DND-41 (cell line): ENCODE data around the gene PIGQ.

Source experiments
- EZH2 ChIP-seq: IDR thresholded peaks from 3 replicates; pipeline ENCODE4 v1.6.1; 2012; ENCODE audit warnings: borderline replicate concordance, low read depth, mild to moderate bottlenecking, moderate library complexity, low read length, inconsistent platforms; ENCODE audit not compliant: severe bottlenecking
- TF ChIP-seq, protein P1 (sequence below): IDR thresholded peaks from 2 replicates; pipeline ENCODE4 v1.5.1; 2012; ENCODE audit warnings: borderline replicate concordance, low read length, moderate library complexity, mild to moderate bottlenecking; ENCODE audit not compliant: poor library complexity, severe bottlenecking; ENCODE audit errors: extremely low read depth

DNA sequence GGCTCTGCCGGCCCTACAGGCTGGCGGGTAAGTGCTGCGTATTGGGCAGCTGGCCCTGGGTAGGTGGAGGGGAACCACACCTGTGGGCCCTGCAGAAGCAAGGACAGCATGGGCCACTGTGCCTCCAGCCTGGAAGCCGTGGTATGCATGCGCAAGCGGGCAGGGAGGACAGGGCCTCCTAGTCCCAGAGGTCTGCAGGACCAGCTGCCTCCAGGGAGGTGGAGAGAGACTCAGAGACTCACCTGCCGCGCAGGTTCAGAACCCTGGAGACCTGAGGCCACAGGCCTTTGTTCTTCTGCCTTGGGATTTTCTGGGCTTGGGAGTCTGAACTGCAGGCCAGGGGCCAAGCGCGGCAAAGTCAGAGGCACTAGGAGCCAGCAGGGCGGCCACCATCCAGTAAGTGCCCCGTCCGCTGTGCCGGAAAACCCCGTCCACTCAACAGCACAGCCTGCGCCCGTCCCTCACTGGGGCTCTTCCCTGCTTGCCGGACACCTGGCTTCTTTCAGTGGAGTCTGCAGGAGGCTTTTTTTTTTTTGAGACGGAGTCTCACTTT lies 11.3 kb downstream of the PIGQ start:
- TF ChIP-seq, protein P1, sequence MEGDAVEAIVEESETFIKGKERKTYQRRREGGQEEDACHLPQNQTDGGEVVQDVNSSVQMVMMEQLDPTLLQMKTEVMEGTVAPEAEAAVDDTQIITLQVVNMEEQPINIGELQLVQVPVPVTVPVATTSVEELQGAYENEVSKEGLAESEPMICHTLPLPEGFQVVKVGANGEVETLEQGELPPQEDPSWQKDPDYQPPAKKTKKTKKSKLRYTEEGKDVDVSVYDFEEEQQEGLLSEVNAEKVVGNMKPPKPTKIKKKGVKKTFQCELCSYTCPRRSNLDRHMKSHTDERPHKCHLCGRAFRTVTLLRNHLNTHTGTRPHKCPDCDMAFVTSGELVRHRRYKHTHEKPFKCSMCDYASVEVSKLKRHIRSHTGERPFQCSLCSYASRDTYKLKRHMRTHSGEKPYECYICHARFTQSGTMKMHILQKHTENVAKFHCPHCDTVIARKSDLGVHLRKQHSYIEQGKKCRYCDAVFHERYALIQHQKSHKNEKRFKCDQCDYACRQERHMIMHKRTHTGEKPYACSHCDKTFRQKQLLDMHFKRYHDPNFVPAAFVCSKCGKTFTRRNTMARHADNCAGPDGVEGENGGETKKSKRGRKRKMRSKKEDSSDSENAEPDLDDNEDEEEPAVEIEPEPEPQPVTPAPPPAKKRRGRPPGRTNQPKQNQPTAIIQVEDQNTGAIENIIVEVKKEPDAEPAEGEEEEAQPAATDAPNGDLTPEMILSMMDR: no peak
- no peak for TF ChIP-seq EZH2
